SH-SY5Y (cell line): ENCODE measurements around the gene P2RX5.

Experiments
- GATA2 ChIP-seq: IDR thresholded peaks from 2 replicates; pipeline ENCODE4 v1.6.1; 2011; ENCODE audit warnings: mild to moderate bottlenecking, low read depth, low read length
- GATA3 ChIP-seq: IDR thresholded peaks from 2 replicates; pipeline ENCODE4 v1.6.1; 2011; ENCODE audit warnings: low read depth, mild to moderate bottlenecking, low read length, moderate library complexity

- TF ChIP-seq GATA2, result no peak
- TF ChIP-seq GATA3, result no peak
These were observed 59.6 kb downstream of the P2RX5 start, which contains the start of the genes CTNS and SHPK for GRCh38 chr17:3636154-3636907.
